Kidney epithelial cell (primary cell): ENCODE results near the gene MRTO4. TPM values are rescaled to one million over a fixed set of nuclear protein-coding genes. Genes with fewer than 3 reads are reported as not detected.
"Not testable (repeated sequence)": the region's sequence is repeated elsewhere in the genome, so short reads cannot be mapped to it uniquely, and the experiment has no call there.

Source experiments
- DNase-seq: peaks from one replicate; pipeline ENCODE4 v3.0.0-alpha.2; 2010; ENCODE audit warnings: low read depth
- H3K27me3 ChIP-seq: 2 replicates; pipeline ENCODE4 v1.6.0; 2011; ENCODE audit warnings: low read length; ENCODE audit not compliant: control insufficient read depth, insufficient read depth
- H3K36me3 ChIP-seq: 2 replicates; pipeline ENCODE4 v1.5.1; 2011; ENCODE audit warnings: low read length; ENCODE audit not compliant: control insufficient read depth, insufficient read depth
- H3K4me3 ChIP-seq: 2 replicates; pipeline ENCODE4 v1.5.1; 2011; ENCODE audit warnings: low read depth, mild to moderate bottlenecking, control low read depth, low read length
- total RNA-seq: library from RNA; depleted of rRNA; stranded (reverse); fragments of >200 nt; gene quantifications from 2 replicates; pipeline ENCODE4 v1.2.3, GENCODE V29; 2015
- TF ChIP-seq, protein P1 (sequence below): IDR thresholded peaks from 2 replicates; pipeline ENCODE4 v1.5.1; 2011; ENCODE audit warnings: mild to moderate bottlenecking, moderate library complexity, low read length, control low read depth, inconsistent platforms; ENCODE audit not compliant: insufficient read depth, poor library complexity, severe bottlenecking

The MRTO4 gene
- total RNA-seq, 1 donor from 2014 or later, result 47.4 TPM

DNA sequence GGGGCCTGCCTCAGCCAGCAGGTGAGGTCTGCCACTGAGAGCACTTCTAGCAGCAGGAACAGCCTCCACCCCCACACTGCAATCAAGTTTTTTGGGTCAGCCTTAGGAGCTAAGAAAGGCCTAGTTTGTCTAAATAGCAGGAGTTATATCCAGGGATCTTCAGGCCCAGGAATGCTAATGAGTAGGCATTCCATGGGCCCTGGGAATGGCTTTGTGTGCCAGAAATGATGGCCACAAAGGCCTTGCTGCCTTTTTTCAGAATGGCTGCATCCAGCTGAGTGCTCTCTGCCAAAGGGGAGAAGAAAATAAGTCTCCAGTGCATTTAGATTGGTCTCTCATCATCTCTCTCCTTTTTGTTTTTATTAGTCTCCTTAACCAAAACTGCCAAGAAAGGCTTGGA, 2.8 kb downstream of the MRTO4 start:
- Histone ChIP-seq H3K27me3 (no peaks in the 10 kb centered on the region), H3K4me3 (no peak overlapping the region), H3K36me3 (peaks cover 2% of the 10 kb centered on the region)
- TF ChIP-seq, protein P1, sequence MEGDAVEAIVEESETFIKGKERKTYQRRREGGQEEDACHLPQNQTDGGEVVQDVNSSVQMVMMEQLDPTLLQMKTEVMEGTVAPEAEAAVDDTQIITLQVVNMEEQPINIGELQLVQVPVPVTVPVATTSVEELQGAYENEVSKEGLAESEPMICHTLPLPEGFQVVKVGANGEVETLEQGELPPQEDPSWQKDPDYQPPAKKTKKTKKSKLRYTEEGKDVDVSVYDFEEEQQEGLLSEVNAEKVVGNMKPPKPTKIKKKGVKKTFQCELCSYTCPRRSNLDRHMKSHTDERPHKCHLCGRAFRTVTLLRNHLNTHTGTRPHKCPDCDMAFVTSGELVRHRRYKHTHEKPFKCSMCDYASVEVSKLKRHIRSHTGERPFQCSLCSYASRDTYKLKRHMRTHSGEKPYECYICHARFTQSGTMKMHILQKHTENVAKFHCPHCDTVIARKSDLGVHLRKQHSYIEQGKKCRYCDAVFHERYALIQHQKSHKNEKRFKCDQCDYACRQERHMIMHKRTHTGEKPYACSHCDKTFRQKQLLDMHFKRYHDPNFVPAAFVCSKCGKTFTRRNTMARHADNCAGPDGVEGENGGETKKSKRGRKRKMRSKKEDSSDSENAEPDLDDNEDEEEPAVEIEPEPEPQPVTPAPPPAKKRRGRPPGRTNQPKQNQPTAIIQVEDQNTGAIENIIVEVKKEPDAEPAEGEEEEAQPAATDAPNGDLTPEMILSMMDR, result no peak
- DNase-seq, result no peak

DNA sequence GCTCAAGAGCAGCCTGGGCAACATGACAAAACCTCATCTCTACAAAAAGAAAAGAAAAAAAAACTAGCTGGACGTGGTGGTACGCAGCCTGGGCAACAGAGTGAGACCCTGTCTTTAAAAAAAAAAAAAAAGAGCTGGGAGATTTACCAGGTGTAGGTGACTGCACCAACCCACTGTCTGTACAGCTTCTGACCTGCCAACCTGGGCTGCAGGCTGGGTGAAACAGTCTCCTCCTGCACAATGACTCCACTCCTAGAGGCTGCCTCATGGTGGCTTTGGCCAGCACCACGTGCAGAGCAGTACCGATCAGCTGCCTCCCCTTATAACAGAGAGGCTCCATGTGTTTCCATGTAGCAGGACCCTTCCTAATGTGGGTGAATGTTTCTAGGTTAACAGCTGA, 3.7 kb downstream of the MRTO4 start:
- peaks cover 2% of the 10 kb centered on the region for H3K36me3 ChIP-seq
- no peak for DNase-seq
- H3K27me3 ChIP-seq, result no peaks in the 10 kb centered on the region
- TF ChIP-seq, protein P1, result no peak
- H3K4me3 ChIP-seq, result no peak overlapping the region

DNA sequence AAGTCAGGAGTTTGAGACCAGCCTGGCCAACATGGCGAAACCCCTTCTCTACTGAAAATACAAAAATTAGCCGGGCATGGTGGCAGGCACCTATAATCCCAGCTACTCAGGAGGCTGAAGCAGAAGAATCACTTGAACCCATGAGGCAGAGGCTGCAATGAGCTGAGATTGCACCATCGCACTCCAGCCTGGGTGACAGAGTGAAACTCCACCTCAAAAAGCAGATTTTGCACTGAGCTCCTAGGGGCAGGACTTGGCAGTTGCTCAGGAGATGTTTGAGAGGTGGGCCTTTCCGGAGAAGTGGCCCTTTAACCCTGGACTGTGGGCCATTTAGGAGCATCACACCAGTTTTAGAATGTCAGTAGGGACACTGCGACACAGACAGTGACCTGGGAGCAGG, 4.7 kb downstream of the MRTO4 start:
- H3K36me3 ChIP-seq, DNase-seq, H3K27me3 ChIP-seq, H3K4me3 ChIP-seq: not testable (repeated sequence)

DNA sequence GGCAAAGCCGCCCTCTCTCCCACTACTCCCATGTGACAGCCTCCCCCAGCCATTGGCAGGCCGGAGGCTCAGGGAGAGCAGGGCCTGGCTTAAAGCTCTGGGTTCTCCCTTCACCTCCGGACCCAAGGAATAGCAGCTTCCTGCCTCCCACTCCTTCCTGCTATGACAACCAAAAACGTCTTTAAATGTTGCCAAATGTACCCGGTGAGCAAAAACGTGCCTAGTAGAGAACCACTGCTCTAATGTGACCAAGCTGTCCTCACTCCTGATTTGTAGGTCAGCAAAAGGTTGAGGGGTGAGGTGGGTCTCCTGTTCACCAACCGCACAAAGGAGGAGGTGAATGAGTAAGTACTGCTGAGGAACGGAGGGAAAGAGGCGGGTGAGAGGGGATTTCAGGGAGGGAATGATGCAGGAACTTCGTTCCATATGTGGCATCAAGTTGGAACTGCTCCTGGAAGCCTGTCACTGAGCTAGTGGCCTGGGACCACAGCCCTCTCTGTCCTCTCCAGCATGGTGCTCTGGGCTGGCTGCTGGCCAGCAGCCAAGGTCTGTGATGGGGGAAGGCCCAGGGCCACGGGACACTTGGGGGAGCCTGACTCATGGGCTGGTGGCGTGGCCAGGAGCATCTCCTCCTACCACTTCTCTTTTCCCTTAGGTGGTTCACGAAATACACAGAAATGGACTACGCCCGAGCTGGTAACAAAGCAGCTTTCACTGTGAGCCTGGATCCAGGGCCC, 5.7 kb downstream of the MRTO4 start:
- no peak overlapping the region for H3K4me3 ChIP-seq
- no peak for DNase-seq
- TF ChIP-seq, protein P1, result no peak
- peaks cover 2% of the 10 kb centered on the region for H3K36me3 ChIP-seq
- H3K27me3 ChIP-seq, result no peaks in the 10 kb centered on the region

DNA sequence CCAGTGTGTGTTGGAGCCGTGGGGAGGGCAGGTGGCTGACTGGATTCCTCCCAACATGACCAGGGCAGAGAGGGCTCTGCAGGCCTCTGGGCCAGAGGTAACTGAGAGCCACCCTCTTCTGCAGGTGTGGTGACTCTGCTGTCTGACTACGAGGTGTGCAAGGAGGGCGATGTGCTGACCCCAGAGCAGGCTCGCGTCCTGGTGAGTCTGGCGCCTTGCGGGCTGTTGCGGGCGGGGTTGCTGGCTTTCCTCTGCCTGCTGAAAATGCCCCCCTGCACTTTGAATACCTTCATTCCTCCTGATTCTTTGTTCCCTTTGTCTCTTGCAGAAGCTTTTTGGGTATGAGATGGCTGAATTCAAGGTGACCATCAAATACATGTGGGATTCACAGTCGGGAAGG, 6.7 kb downstream of the MRTO4 start:
- DNase-seq, result no peak
- TF ChIP-seq, protein P1, result no peak
- H3K36me3 ChIP-seq, result peaks cover 2% of the 10 kb centered on the region
- H3K27me3 ChIP-seq, result no peaks in the 10 kb centered on the region
- no peak overlapping the region for H3K4me3 ChIP-seq

DNA sequence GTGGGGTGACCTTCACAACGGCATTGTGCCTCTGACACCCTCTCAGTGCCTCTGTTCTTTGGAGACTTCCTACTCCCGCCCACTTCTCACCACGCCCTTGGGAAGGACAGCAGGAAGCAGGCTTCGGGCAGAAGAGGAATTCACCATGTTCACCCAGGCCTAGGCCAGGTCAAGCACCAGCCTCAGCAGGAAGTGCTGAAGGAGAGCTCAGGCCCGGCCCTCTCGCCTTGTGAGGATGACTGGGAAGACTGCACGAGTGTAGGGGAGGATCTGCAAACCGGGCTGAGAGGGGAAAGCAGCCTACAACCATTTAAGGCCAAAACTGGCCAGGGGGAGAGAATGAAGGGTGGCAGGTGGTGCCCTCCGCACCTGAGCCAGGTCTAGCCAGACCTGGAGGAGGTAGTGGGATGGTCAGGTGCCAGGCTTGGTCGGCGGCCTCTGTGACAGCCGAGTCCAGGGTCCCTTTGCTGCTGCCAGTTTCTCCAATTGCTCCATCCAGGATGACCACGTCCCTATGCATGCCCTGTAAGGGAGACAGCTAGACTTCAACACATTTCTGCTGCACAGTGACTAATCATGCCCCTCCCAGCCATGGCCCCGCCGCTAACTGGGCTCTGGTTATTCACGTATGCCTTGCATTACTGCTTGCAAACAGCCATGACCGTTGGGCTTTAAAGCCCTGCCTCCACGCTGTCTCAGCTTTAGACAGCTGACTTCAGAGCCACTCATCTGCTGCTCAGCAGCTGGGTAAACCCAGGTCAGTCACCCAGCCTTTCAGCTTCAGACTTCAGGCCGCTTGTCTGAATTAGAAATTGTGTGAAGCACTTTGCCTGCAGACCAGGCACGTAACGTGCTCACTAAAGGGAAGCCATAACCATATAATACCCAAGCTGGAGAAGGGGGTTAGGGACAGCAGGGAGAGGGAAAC, 8.9 kb downstream of the MRTO4 start:
- TF ChIP-seq, protein P1, result no peak
- no peak overlapping the region for H3K4me3 ChIP-seq
- DNase-seq, result no peak
- no peaks in the 10 kb centered on the region for H3K27me3 ChIP-seq
- peaks cover 2% of the 10 kb centered on the region for H3K36me3 ChIP-seq
